ENCODE results near the gene C17orf114.

Gene C17orf114

GRCh38 chr17:4849011-4849536 is 46.9 kb upstream of the C17orf114 start:
- H3K27me3 ChIP-seq (ENCODE audit: control insufficient read depth in 1 of 2, insufficient read depth in 2 of 2, low read length in 2 of 2): no peaks in the 10 kb centered on the region
- no peaks in the 10 kb centered on the region for H3K9me3 ChIP-seq (ENCODE audit: low read length)
- in situ Hi-C loops (cut with HindIII; ENCODE audit: extremely low pct_ligation_motif_present, low pct_unique_long_range_greater_than_20kb): no loop called here
- ChIA-PET CTCF (ENCODE audit: low intra/inter-chr PET ratio, low total read pairs) (no interaction called here), POLR2A (interaction anchor here (2.5 kb wide), 1 partner anchor 9 kb away, joined by 5 read pairs; no protein-coding TSS in a partner anchor)
- ATAC-seq: no peak
- no peak overlapping the region for H3K4me2 ChIP-seq (ENCODE audit: low read depth, low read length)
- BruUV-seq (replicated peaks): no TSS peak
- H4K20me1 ChIP-seq (ENCODE audit: insufficient read depth, low read length): peaks cover 26% of the 10 kb centered on the region; the same call in 1 of the 2 replicates
- no peak overlapping the region for H2AFZ ChIP-seq (ENCODE audit: low read length)
- no peak for FAIRE-seq
- no peak overlapping the region for H3K9ac ChIP-seq (ENCODE audit: insufficient read depth, low read depth, low read length)
- H3K4me1 ChIP-seq (ENCODE audit: insufficient read depth, low read length): peaks cover 69% of the 10 kb centered on the region
- WGBS (ENCODE audit: low lambda C conversion rate): 98% methylated on average over 5 of the region's 5 CpGs
- TF ChIP-seq TOPORS (CRISPR knock-in tag; IDR thresholded peaks at IDR 0.05): no peak
- no peak for TF ChIP-seq STAG1 (CRISPR knock-in tag; IDR thresholded peaks at IDR 0.05)
- TF ChIP-seq NCOA5 (CRISPR knock-in tag; IDR thresholded peaks at IDR 0.05): no peak
- TF ChIP-seq CENPT (CRISPR knock-in tag; IDR thresholded peaks at IDR 0.05; ENCODE audit: low read depth): no peak
- TF ChIP-seq, protein P1, sequence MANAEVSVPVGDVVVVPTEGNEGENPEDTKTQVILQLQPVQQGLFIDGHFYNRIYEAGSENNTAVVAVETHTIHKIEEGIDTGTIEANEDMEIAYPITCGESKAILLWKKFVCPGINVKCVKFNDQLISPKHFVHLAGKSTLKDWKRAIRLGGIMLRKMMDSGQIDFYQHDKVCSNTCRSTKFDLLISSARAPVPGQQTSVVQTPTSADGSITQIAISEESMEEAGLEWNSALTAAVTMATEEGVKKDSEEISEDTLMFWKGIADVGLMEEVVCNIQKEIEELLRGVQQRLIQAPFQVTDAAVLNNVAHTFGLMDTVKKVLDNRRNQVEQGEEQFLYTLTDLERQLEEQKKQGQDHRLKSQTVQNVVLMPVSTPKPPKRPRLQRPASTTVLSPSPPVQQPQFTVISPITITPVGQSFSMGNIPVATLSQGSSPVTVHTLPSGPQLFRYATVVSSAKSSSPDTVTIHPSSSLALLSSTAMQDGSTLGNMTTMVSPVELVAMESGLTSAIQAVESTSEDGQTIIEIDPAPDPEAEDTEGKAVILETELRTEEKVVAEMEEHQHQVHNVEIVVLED (CRISPR knock-in tag; IDR thresholded peaks at IDR 0.05; ENCODE audit: borderline replicate concordance): no peak
- TF ChIP-seq ZFP36 (IDR thresholded peaks at IDR 0.05; ENCODE audit: borderline replicate concordance, low read depth, low read length, partially characterized antibody): no peak
- TF ChIP-seq ZMYM3 (CRISPR knock-in tag; IDR thresholded peaks at IDR 0.05): no peak
- TF ChIP-seq ZNF883 (CRISPR knock-in tag; IDR thresholded peaks at IDR 0.05; ENCODE audit: not compliant biosample characterization): no peak
- no peak for TF ChIP-seq CHCHD3 (CRISPR knock-in tag; IDR thresholded peaks at IDR 0.05)
- peaks cover 0 to 24% of the 10 kb centered on the region in 2 experiments; a peak in 3 of 5 replicates for H3K36me3 ChIP-seq (replicated peaks in 1 of 2; ENCODE audit: control insufficient read depth in 1 of 2, insufficient read depth in 2 of 2, low read length in 2 of 2)
- H3K4me3 ChIP-seq (replicated peaks in 1 of 3; ENCODE audit: insufficient read depth in 1 of 3, low read depth in 2 of 3, low read length in 3 of 3): no peak overlapping the region
- H3K27ac ChIP-seq (ENCODE audit: extremely low read length, insufficient read depth, low read length): no peak overlapping the region
- H3K79me2 ChIP-seq (ENCODE audit: insufficient read depth, low read length): peaks cover 74% of the 10 kb centered on the region
- intact Hi-C loops (cut with micrococcal nuclease; ENCODE audit: unreplicated experiment): no loop called here
- DNase-seq (ENCODE audit: low spot score): no peak
